GM19025 (cell line): ENCODE measurements around the gene BOD1.

ENCODE experiments used
- ATAC-seq: cut with Tn5 transposase; IDR thresholded peaks from one replicate; pipeline ENCODE4 v1.9.1; 2021; ENCODE audit warnings: mild to moderate bottlenecking, low read depth, moderate library complexity; ENCODE audit not compliant: unreplicated experiment

BOD1 gene

DNA sequence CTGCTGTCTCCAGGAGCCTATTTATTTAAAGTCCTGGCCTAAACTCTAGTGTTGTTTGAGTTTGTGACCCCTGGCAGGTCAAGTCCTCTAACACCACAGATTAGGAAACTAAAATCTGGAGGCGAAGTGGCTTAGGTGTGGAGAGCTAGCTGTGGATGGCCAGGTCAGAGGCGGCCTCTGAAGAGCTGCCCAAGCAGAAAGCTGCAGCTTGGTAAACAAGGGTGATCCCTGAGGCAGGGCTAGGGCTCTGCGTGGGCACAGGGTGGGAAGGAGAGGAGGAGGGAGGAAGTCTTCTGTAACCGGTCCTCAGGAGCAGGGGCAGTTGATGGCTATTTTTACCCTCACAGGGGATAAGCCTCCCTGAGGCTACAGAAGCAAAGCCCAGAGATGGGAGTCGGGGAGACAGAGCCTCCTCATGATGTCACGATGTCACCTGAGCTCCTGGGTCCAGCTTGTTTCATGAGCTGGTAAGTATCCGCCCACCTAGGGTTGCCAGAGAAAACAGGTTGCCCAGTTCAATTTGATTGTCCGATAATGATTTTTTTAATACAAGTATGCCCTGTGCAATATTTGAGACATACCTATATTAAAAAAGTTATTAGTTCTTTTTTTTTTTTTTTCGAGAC, 25.9 kb upstream of the BOD1 start:
- no peak for ATAC-seq

DNA sequence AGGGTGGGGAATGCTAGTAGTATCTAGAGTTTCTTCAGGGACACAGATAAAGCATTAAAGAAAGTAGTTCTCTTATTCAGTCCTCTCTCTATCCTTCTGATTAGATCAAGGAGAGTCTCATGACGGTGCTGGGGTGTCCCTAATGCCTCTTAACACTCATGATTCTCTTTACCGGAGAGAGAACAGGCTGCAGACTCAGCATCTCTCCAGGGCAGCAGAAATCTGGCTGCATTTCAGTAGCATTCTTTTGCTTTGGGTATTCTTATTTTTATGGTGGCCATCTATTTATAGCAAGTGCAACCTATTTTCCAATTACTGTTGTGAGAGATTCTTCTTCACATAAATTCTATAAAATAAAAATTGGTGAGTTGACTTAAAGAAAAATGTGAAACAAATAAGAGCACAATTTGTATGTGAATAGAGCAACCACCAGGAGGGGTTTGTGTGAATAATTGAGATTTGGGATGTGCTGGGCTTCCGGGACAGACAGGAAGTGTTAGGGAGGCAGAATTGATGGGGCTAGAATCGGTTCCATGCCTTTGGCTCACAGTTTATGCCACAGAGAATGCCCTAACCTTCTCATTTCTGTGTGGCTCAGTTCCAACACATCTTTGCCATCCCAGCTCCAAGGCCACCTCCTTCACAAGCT, 23.8 kb upstream of the BOD1 start:
- ATAC-seq = no peak

DNA sequence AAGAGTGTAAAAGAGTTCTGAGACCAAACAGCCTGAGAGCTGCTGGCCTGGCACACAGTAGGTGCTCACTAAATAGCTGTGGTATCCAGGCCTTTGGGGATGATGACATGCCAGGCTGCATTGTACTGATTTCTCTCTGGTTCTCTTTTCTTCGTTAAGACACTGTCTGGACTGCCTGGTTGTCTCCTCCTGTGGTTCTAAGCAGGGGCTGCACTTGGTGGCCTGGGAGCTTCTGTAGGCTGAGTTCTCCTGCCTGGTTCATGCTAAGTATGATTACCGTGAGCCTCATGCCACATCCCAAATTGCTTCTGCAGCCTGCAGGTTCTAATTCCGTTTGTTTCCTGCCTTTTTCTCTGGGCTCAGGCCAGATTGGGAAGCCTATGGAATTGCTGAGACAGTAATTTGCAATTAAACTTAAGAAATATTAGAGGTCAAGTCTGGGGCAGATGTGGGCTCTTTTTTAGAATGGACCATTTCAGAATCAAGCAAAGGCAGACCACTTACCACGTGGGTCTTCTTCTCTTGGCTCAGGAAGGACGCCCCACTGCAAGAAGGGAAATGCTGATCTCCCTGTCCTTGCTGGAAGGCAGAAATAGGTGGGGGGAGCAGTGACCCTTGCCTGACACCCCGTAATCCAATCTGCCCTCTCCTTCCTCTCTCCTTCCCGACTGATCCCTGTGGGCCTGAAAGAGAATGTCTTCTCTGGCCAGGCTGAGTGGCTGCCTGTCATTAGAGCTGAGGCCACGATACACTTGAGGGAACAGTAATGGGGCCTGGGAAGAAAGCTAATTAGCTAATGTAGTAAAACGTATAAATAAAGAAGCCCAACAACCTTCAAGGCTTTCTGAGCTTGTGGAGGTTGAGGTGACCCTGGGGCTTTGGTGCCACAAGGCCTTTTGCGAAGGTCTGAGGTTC, 21.9 kb upstream of the BOD1 start:
- no peak for ATAC-seq

DNA sequence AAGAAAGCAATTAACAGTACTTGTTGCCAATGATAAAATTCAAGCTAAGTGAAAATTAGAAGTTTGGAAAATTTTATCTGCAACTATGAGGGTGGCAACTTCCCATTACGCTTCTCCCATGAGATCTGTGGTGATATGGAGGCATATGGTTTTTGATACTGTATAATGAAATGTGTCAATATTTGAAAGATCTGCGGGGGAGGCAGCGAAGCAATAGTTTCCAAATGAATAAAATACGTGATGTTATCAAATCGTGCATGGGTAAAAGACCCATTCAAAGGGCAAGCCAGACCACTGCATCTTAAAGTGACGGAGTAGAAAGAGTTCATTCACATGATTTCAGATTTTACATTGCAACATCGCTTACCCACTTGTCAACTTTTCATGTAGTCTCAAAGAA, 20.9 kb upstream of the BOD1 start:
- no peak for ATAC-seq

DNA sequence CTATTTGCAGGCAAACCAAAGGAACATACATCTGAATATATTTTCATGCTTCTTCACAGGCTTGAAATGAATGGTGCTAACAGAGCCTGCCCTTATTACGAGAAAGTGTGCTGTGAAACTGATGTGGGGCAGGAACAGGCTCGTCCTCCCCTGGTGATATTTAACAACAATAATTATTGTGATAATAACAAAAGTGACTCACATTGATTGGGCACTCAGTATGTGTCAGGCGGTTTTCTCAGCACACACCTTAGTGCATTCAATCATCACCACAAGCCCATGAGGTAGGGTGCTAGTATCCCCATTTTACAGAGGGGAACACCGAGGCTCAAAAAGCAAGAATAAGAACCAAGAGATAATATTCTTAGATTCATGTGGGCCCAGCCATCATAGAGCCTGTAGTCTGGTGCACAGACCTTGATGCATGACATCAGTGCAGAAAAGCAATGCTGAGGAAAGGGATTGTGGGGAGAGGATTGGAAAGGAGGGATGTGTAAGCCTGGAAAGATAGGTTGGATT, 18.1 kb upstream of the BOD1 start:
- ATAC-seq = no peak

DNA sequence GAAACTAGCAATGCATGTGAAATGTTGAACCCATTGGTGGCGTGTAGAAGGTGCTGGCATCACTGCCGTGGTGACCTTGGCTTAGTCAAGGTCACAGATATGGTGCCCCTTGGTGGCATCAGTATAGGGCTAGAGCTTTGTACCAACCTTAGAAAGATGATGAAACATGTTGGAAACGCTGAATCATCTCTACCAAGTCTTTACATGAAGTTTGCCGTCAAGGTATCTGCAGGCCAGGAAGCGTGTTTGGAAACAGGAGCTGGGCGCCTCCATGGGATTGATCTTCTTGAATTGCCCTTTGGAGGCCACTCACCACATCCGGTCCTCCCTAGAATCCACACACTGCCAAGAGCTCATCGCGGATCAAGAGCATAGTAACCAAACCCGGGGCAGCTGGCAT, 16.9 kb upstream of the BOD1 start:
- ATAC-seq = no peak

DNA sequence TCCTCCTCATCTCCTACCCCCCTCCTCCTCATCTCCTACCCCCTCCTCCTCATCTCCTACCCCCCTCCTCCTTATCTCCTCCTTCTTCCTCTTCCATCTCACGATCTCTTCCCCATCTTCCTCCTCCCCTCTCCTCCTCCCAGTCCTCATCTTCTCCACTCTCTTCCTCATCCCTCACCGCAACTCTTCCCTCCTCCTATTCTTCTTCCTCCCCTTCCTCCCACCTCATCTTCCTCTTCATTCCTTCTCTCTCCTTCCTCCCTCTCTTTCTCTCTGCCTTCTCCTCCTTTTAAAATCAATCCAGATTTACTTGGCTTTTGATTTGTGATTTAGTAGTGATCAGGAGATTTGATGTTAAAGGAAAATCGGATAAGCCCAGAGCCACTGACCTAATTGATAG, 15.0 kb upstream of the BOD1 start:
- ATAC-seq = no peak

DNA sequence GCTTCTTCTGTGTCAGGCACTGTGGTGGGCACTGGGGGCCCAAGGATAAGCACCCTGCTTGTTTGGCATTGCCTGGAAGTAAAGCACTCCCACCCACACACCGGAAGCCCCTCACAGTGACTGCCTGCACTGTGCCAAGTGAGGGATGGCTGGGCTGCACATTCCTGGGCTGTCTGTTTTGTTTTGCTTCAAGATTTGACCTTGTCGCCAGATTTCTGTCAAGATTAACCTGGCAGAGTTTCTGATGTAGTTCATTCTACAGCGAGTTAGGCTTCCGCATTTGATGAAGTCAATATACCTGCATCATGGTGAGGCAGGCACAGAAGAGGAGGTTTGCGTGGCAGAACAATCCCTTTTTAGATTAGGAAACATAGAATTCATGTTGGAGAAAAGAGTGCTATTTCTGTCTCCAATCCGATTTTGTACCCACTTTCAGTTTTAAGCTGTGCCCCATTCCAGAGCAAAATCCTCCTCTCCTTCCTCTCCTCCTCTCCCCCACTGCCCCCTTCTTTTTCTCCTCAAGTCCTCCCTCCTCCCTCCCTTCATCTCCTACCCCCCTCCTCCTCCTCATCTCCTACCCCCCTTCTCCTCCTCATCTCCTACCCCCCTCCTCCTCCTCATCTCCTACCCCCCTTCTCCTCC, 14.4 kb upstream of the BOD1 start:
- ATAC-seq = no peak

DNA sequence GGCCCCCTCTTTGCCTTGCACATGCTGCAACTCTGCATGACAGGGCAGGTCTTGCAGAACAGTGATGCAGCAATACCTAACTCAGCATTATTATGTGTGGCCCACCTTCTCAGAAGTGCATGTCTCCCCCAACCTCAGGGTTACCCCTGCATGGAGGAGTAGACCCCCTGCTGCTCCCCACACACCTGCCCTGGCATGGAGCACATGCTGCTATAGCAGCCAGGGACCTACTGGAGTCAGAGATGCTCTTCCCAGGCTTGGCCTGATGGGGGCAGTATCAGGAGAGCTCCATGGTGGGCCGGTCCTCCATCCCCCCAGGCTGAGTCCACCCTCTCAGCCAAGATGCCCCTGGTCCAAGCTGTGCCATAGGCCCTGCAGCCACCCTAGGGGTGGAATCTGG, 13.2 kb upstream of the BOD1 start:
- ATAC-seq = no peak

DNA sequence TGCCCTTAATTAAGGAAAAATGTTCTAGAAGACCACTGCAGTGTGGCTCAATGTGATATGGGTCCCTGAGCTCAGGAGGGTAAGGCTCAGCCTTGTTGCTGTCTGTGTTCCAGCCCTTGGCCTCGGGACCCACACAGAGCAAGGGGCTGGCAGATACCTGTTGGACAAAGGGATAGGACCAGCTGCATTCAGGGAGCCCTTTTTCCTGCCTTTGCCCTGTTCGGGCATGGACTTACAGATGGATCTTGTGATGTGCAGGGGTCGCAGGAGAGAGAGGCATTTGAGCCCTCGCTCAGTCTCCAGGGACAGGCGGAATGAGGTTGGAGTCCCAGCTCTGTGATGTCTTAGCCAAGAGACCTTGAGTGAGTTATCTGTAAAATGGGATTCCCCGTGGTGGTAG, 12.1 kb upstream of the BOD1 start:
- ATAC-seq = no peak

DNA sequence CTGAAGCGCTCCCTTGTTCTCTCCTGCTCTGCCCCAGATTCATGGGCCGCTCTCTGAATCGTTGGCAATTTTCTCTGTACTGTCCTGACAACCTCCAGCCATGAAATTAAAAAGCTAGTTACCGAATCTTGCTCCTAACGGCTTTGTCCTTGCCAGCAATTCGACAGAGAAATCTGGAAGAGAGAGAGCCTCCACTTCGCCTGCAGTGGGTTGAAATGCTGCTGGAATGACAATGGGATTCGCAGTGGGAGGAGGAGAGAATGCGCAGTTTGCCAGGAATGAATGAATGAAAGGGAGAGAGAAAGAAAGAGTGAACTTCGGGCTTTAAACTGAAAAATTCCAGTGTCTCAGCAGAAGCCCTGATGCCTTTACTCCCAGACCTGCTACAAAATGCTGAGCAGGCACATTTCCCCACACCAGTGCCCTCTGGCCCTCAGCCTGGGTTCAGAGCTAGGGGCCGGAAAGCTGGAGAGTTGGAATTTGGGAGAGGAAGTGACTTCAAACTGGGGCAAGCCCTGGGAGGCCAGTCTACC, 11.5 kb upstream of the BOD1 start:
- ATAC-seq = no peak

DNA sequence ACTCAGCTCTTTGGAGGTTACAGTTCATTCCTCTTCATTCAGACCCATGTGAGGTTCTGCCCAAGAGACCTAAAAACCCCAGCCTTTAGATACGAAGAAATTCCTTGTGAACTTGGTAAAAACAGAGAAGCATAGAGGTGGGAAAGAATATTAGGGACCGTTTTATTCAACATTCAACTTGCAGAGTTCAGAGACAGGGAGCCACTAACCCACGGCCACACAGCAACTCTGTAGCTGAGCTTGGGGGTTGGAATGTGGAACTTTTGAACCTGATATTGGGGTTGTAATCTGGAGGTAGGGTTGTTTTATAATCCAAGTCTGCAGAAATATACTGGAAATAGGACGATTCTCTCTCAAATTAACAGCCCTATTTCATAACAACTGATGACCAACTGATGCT, 10.8 kb upstream of the BOD1 start:
- no peak for ATAC-seq

DNA sequence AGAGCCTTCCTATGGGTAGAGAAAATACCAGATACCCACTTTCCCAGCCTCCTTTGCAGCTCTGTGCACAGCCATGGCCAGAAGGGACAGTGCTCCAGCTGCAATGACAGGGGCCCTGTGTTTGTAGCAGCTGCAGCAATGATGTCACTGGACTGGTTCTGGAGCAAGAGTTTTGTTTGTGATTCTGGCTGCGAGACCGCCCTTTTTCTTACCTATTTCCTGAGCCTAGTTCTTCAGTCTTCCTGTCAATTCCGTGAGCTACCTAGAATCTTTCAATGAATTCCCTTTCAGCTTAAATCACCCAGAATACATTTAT, 10.0 kb upstream of the BOD1 start:
- ATAC-seq = no peak

DNA sequence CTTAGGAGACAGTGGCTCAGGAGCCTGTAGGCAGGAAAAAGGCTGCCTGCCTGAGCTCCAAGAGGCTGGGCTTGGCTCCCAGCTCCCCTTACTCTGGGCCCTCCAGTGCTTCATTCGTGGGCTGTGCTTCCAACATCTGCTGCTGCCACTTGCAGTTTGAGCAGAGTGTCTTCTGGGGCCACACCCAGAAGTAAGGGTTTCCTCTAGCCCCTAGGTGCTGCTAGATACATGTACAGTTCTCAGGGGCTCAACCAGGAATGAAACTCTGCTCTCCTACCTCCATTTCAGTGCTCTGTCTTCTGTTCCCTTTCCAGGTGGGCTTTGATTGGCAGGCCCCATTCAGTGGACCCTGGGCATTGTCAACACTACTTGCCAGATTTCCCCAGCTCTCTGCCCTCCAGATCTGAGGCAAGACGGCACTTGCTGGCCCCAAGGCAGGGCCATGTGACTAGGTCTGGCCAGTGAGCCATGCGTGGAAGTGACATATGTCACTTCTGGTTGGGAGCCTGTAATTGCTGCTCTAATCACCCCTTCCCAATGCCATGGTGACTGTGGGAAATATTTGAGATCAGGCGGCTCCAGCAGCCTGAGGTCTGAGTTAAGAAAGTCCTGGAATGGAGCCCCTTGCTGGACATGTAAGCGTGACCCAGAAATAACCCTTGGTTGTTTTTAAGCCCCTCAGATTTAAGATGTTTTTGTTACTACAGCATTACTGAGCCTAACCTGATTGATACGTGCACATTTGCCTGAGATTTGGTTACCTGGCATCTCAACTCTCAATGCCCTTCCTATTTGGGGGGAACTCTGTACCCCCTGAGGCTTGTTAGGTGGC, 9.4 kb upstream of the BOD1 start:
- peak; percentile 65 for ATAC-seq

DNA sequence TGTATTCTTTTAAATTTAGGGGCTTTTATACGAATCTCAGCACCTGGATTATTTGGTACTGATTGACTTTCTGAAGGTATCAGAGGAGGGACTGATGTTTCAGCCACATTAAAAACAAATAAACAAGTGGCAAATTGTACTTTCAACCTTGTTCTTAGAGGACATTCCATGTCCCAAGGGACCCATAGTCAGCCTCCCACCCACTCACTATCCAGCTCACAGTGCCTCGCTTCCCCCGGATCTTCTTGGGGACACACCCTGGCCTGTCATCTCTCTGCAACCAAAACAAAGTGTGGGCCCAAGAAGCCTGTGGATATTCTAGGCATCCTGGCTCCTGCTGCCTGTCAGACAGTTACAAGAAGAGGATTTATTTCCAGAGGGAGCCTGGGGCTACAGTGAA, 8.8 kb upstream of the BOD1 start:
- ATAC-seq = no peak

DNA sequence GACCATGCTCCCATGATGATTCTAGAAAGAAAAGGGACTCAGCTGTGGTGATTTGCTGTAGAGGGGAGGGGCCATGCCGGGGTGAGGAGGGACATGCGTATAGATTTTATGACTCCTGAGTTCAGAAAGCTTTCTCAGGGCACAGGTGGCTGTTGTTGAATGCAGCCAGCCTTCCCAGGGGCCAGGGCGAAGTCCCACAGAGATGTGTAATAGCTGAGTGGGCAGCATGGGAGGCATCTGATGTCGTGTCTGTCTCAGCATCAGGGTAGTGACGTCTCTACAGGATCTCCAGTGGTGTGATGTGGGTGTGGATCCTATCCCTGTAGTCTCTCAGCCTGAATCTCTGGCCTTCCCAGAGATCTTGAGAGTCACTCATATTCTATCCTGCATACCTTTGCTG, 7.8 kb upstream of the BOD1 start:
- ATAC-seq = no peak

DNA sequence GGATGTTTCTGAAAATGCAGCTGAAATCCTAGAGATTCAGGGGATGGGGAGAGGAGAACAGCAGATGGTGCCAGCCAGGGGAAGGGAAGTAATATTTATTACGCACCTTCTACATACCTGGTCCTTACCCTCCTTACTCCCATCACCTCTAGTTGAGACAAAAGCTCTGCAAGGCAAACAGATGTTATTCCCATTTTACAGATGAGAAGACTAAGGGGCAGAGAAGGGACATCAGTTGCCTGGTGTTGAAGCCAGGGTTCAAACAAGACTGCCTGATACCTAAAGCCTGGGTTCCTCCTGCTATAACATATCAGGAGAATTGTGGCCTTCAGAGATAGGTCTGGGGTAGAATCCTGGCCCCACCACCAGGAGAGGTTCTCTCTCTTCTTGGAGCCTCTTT, 7.3 kb upstream of the BOD1 start:
- no peak for ATAC-seq

DNA sequence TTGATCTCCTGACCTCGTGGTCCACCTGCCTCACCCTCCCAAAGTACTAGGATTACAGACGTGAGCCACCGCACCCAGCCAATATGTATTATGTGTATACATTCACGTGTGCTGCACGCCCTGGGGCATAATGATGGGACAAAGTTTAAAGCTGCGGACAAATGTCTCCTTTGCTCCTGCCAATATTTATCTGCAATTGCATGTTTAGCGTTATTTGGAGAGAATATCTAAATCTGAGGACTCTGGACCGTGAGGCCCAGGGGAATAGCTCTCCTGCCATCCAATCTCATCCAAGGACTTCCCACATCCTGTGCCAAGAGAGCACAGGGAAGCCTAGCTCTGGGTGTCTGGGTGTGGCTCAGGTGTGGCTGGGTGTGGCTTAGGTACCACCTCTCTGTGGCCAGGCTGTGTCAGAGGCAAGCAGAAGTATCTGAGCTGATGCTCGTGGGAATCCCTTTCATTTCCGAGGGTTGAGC, 6.9 kb upstream of the BOD1 start:
- ATAC-seq = no peak

DNA sequence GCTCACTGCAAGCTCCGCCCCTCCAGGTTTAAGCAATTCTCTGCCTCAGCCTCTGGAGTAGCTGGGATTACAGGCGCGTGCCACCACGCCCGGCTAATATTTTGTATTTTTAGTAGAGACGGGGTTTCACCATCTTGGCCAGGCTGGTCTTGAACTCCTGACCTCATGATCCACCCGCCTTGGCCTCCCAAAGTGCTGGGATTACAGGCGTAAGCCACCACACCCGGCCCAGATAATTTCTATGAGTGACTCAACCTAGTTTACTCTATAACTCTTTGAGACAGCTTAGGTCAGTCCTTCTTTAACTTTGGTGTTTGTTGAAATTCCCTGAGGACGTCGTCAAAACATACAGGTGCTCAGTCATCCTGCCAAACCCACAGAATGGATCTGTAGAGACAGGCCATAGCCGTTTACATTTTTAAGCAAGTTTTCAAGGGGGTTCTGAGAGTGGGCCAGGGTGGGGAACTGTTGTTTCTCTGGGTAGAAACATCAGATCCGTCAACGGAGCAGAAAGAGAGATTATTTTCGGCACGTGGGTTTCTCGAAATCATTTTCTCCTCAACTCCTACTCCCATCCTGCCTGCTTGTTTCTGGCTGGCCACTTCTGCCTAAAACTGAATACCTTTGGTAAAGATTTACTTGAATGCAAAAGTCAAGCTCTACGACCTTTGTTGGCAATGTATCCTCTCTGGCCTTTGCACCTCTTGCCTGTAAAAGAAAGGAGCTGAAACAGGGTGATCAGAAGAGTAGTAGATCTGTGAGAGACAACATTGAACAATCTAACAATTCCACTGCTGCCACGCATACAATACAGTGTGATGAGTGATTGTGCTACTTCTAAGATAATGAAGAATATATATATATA, 6.0 kb upstream of the BOD1 start:
- ATAC-seq = no peak
